Activated CD4-positive, alpha-beta T cell treated with anti-CD3 and anti-CD28 coated beads, Interleukin-2, Interleukin-4, amounts not matched to agents 100 ng/mL and 50 ng/mL, durations not matched to agents 16 hours and 8 hours (primary cell): Measurements from ENCODE around the gene SORBS1.
A peak's percentile ranks its signal among the peaks of the same experiment; 100 is the strongest.

Source experiments
- DNase-seq: peaks from one replicate; pipeline ENCODE4 v3.0.0-alpha.2; 2020; ENCODE audit warnings: low spot score

Gene SORBS1

DNA sequence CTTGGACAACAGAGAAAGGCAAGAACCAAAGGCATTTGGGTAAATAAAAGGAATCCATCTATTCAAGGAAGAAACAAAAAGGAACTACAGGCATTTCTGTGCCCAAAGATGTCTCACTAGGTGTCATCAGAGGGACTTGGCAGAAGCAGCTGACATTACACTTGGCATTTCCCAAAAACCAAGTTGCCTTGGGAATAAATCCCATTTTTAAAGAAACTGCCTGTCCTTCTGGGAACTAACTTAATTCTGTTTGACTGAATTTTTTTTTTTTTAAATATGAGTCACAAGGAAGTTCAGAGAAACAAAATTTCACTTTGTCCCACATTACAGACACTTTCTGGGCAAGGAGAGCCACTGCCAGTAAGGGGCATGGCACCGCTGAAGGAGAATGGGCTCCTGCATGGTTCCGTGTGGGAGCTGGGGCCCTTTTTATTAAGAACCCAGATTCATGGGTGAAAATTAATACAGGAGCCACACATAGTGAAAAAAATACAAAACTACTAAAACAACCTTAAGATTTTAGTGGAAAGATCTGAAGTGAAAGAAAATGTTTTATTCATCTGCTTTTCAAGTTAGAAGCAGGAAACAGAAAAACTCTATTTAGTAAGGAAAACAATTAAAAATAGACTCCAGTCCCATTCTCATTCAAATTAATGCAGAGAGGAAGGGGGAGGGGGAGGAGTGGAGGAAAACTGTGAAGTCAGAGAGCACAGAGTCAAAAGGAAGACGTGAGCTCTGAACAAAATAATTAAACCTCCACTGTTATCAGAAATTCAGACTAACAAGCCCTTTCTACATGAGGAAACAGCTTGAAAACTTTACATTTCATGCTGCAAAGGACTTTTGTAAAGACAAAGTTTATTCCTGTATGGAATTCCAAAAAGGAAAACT is 151.9 kb downstream of the SORBS1 start:
- no peak for DNase-seq

DNA sequence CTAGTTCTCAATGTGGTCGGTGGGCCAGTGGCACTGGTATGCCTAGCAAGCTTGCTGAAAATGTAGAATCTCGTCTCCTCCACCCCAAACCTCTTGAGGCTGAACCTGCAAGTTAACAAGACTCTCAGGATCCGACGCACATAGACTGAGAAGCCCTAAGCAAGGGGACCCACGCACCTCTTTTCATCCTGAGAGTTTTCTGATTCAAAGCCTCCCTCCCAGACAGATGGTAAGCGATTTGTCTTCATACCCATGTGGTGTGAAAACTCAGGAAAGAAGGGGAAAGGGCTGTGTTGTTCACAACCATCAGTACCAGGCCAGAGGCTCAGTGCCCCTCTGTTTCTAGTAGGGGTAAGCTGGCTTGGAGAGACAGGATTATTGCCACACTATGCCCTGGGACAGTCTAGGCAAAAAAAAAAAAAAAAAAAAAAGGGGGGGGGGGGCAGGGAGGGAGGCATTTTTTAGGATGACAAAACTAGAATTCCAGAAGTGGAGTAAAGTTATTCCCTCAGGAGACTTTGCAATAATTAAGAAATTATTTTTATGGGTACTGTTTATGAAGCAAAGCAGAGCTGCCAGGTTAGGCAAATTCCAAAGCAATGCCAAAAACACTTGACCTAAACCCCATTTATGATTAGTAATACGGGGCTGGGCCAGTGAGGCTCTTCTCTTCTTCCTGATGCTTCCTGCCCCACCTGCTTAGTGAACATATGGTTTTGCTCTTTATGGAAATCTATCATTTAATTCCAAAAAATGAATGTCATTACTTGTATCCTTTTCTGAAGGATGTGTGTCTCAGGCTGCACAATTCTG is 152.8 kb downstream of the SORBS1 start:
- no peak for DNase-seq

GRCh38 chr10:95407546-95407945 is 153.6 kb downstream of the SORBS1 start:
- no peak for DNase-seq

DNA sequence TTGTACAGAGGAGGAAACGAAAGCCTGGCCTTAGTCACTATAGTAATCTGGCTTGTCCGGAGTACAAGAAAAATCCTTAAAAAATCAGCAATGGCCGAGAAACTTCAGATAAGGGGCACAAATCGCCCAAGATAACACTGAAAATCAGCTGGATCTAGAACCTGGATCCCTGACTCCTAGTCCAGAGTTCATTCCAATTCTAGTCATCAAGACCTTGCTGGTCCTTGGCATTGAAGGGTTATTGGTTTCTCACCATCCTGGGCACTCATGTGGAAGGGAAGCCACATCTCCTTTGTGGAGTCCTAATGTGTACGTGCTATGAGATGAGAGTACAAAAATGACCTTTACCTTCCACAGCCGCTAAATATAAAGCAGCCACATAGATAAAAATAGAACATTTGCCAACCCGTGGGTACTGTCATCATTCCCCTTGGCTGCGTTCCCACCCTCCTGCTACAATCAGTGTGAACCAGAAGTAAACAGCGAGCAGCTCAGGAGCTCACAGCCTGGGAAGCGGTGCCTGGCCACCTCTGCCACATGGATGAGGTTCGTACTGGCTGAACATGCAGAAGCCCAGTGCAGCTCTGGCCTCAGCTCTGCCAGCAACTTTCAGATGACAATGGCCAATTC is 154.4 kb downstream of the SORBS1 start:
- no peak for DNase-seq

DNA sequence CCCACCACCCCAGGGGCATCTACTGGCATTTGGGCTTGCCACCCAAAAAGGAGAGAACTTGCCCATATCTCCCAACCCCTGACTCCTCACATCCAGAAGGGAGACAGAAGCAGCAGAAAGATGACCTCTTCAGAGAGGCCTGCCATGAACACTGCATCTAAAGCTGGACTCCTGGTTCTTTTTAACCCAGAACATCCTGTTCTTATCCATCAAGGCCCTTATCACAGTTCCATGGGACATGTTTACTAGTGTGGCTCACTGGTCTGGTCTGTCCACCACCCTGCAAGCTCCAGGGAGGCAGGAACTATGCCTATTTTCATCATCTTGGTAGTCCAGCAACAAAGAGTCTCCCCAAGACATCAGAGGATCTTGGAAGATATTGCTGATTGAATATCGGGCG is 155.5 kb downstream of the SORBS1 start:
- DNase-seq, result no peak

DNA sequence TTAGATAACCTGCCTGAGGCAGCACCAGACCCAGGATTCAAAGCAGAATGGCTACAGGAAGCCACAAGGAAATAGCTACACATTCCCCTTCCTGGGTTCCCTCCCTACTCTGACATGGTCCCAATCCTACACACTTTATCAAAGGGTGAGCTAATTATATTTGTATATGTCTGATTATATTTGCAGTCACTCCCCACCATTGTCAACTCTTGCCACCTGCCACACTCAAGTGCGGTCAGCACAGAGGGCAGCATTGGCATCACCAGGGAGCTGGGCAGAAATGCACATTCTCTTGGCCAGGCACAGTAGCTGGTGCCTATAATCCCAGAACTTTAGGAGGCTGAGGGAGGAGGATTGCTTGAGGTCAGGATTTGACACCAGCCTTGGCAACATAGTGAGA is 156.3 kb downstream of the SORBS1 start:
- DNase-seq, result no peak

GRCh38 chr10:95404462-95404858 is 156.7 kb downstream of the SORBS1 start:
- no peak for DNase-seq

DNA sequence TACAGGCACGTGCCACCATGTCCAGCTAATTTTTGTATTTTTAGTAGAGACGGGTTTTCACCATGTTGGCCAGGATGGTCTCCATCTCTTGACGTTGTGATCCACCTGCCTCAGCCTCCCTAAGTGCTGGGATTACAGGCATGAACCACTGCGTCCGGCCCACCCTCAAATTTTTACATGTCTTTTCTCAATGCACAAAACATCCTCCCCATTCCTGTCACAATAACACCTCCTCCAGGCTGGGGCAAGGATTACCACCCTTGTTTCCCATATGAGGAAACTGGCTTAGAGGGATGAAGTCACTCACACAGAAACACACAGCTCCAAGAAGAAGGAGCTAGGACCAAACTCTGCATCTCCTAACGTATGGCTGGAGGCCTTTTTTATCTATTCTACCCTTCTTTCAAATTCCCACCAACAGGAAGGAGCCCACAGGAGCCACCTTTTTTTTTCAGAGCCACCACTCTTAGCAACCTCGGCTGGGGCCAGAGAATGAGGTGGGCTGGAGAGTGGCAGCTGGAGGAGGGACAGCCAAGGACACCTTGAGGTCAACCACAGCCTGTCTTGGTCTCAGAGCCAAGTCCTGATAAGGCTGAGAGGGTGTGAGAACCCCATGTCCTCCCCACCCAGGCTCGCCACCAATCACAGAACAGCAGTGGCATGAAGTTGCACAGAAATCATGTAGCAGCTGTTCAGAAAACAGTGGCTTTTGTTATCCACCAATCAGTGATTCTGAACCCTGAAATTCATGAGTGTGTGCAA is 157.3 kb downstream of the SORBS1 start:
- no peak for DNase-seq

DNA sequence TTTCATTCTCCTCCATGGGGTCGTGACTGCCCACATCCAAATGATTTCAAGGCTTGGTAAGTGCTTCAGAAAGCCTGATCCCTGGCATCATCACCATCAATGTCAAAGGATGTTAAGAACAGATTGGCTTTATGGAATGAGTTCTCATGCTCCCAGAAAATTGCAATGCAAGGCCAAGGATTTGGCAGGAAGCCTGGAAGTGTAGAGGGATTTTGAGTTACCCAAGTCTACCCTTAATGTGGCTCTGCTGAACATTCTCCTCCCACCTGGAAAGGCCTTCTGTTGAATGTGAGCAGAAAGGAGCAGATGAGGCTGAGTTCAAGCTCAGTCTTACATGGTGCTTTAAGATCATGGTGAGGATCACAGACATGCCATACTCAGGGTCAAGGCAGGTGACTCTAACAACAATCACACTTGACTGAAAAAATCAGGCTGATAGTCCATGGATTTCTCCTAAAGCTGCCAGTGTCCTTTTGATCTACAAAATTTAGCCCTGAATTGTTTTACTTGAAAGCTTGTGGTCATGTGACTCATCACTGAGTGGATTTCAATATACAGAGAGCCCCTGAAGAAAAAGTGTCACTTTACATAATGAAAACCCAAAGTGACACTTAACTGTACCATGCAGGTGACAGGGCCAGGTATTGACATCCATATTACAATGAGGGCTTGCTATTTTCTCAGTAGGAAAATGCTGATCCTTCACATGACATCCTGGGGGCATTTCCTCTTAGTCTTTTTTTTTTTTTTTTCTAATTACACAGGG is 159.3 kb downstream of the SORBS1 start:
- no peak for DNase-seq

GRCh38 chr10:95400787-95401186 is 160.4 kb downstream of the SORBS1 start:
- no peak for DNase-seq

DNA sequence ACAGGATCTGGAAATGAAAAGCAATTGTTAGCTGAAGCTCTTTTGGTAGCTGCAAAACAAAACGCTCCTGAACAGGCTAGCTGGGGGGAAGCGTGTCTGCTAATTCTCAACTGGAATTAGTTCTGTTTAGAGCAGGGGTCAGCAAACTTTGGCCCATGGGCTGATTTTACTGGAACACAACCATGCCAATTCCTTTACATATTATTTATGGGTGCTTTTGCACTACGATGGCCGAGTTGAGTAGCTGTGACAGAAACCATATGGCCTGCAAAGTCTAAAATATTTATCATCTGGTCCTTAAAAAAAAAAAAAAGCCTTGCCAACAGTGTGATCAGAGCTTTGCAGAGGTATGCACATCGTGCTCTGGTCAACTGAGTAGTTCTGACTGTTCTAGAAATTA is 162.0 kb downstream of the SORBS1 start:
- DNase-seq, result no peak

DNA sequence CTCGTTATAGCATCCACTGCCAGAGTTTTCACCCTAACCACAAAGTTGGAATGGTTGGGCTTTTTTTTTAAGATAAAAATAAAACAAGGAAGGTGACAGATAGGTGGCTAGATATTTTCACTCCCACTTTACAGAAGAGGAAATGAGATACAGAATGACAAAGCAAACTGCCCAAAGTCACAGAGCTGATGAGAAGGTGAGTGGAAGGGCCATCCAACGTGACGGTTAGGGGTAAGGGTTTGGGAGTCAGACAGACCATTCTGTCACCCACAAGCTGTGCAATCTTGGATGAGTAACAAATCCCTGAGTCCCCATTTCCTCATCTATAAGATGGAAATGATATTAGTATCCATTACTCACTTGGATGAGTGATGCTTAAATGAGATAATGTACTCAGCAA is 163.4 kb downstream of the SORBS1 start:
- no peak for DNase-seq

DNA sequence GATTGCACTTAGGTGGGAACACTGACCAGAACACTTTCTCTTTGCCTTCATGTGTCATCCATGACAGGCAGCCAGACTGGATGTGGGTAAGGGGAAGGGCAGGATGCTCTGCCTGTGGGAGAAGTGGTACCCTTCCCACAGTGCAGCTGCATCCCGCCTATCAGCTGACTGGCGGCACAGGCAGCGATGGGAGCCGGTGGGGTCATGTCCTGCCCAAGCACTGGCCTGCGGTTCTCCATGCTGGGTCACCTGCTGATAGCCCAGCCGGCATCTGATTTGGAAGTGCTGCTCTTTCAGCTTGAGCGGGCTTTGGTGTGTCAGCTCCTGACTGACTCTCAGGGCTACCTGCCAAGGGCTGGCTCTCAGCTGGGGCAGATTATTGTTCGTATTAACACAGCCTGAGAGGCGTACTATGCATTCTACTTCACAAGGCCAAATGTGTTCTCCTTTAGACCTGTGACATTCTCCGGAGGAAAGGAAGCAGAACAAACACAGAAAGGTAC is 165.2 kb downstream of the SORBS1 start:
- DNase-seq, result no peak

GRCh38 chr10:95394161-95394880 is 166.8 kb downstream of the SORBS1 start:
- DNase-seq, result peak; percentile 40

- no peak for DNase-seq
Observed at GRCh38 chr10:95392681-95393164, 168.4 kb downstream of the SORBS1 start.

DNA sequence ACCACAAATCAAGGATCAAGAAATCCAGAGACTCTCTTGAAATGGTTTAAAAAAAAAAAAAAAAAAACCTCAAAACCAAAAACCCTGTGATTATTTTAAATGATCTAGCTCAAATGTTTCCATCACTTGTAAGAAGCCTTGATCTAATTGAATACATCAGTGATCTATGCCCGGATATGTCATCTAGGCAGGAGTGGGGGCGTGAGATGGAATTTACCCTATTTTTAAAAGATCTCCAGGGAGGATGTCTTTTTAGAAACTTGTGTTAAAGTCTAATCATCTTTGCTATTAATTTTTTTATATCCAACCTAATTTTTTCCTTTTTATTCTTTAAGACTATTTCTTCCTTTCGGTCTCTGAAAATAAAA is 169.0 kb downstream of the SORBS1 start:
- DNase-seq, result no peak

DNA sequence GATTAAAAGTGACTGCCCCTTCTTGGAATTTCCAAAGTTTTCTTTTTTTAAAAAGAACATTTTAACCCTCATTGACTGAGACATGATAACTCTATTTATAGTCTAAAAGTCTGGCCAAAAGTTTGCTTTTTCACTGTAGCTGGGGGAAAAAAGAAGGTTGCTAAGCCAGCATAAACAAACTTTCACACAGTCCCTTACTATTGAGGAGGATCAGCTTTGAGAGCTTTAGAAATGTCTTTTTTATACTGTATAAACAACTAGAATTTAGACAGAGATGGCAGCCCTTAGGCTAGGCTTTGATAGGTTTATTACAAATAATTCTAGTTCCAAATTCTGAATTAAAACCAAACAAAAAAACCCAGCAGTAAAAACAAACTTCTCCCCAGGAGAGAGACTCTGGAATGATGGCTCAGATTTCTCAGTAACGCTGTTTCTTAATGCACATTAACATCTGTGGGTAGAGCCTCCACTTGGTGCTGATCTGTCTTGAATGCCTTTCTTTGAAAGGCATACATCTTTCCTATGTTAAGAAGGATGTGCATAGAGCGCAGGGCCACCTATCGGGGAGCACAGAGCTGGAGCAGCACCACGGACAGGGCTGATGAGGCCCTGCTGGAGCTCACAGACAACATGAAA is 169.5 kb downstream of the SORBS1 start:
- no peak for DNase-seq

DNA sequence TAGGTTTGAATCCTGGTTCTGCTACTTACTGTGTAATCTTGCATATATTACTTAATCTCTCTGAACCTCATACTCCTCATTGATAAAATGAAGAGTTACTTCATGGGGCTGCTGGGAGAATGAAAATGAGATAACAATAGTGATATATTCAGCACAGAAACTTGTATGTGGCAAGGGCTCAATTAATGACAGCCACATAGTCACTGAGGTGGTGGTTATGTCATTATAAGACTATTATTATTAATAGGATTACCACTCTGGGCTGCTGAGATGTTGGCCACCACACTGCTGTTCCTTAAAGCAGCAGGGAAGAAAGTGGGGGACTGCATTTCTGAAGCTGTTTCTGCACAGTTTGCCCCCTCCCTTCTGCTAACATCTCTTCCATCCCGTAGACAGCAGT is 170.0 kb downstream of the SORBS1 start:
- no peak for DNase-seq

DNA sequence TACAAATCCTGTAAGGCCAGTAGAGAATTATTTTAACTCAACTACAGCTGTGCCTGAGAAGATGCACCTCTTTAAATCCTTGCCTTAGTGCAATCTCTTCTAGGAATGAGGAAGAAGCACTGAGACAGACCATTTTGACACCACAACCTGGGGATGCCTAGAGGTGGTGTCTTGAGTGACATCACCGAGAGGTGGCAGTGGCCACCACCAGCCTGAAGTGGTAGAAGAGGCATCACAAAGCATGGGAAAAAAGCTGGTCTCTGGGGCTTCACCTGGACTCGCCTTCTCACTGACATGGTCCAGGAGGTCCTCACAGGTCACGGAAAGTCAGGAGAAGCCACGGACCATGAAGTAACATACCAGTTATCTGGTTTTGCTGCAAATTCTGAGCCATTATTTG is 171.2 kb downstream of the SORBS1 start:
- DNase-seq, result no peak

GRCh38 chr10:95389176-95389575 is 172.0 kb downstream of the SORBS1 start:
- no peak for DNase-seq
